Keratinocyte (primary cell): ENCODE data around the gene NAA10.

Experiments used
- EZH2 ChIP-seq: IDR thresholded peaks from one replicate; pipeline ENCODE4 v1.6.1; 2012; ENCODE audit warnings: inconsistent platforms, mild to moderate bottlenecking, low read length, moderate library complexity
- TF ChIP-seq, protein P1 (sequence below), 3 experiments: IDR thresholded peaks in 1 of 3; conservative IDR thresholded peaks in 1 of 3; optimal IDR thresholded peaks in 1 of 3; 2 replicates in 2 of 3; 3 replicates in 1 of 3; pipeline versions ENCODE3 to v1.5.1; 2011; ENCODE audit warnings: low read length in 3 of 3, mild to moderate bottlenecking in 3 of 3, moderate library complexity in 2 of 3, control low read depth in 1 of 3, inconsistent platforms in 1 of 3; ENCODE audit not compliant: insufficient read depth in 2 of 3; ENCODE audit errors: extremely low read depth in 1 of 3

DNA sequence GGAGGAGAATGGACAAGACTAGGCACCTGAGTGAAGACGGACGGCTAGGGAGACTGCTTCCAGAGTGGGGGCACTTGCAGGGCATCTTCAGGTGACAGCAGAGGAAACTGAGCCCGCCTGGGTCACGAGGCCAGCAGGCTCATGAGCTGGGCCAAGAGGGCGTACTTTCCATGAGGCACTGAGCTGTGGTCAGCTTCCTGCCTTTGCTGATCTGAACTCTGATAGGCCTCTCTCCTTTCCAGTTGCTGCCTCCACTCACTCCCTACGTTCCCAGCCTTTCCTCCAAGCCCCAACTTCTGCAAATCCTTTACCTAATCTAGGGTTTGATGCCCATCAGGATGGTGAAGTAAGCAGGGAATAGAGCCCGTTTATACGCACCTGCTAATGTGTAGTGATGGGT lies 47.5 kb downstream of the NAA10 start:
- TF ChIP-seq, protein P1, sequence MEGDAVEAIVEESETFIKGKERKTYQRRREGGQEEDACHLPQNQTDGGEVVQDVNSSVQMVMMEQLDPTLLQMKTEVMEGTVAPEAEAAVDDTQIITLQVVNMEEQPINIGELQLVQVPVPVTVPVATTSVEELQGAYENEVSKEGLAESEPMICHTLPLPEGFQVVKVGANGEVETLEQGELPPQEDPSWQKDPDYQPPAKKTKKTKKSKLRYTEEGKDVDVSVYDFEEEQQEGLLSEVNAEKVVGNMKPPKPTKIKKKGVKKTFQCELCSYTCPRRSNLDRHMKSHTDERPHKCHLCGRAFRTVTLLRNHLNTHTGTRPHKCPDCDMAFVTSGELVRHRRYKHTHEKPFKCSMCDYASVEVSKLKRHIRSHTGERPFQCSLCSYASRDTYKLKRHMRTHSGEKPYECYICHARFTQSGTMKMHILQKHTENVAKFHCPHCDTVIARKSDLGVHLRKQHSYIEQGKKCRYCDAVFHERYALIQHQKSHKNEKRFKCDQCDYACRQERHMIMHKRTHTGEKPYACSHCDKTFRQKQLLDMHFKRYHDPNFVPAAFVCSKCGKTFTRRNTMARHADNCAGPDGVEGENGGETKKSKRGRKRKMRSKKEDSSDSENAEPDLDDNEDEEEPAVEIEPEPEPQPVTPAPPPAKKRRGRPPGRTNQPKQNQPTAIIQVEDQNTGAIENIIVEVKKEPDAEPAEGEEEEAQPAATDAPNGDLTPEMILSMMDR (optimal IDR thresholded peaks at IDR 0.05 in 1 of 3, IDR thresholded peaks at IDR 0.05 in 1 of 3, conservative IDR thresholded peaks at IDR 0.05 in 1 of 3; ENCODE audit: extremely low read depth in 1 of 3, insufficient read depth in 2 of 3, low read length in 3 of 3): no peak
- no peak for TF ChIP-seq EZH2
